ENCODE results near the gene MAX. TPM values are rescaled to one million over a fixed set of nuclear protein-coding genes. Genes with fewer than 3 reads are reported as not detected.

MAX gene
- total RNA-seq, 2 donors from 2014 or later = 105 to 139 TPM

DNA sequence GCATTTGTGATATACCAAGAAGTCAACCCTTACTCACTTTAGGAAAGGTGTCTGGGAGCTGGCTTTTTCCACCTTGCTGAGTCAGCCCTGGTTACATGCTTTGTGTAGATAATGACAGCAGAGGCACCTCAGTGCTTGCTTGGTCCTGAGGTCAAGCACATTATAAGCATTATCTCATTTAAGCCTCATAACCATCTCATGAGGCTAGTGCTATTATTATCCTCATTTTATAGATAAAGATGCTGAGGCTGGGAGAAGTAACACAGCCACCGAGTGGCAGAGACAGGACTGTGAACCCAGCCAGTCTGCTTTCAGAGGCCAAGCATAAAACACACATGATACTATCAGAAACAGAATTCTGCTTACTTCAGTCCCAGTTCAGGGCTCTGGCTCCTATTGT is 29.4 kb downstream of the MAX start:
- H3K27me3 Mint-ChIP-seq = no peaks in the 10 kb centered on the region
- H3K4me3 Mint-ChIP-seq = no peak overlapping the region
- H3K9me3 Mint-ChIP-seq = no peaks in the 10 kb centered on the region
- no peak for ATAC-seq (replicated peaks)
- H3K27ac Mint-ChIP-seq = peak overlapping the region; percentile 66
- H3K4me1 Mint-ChIP-seq = peaks cover 19% of the 10 kb centered on the region
- peaks cover 69% of the 10 kb centered on the region for H3K36me3 Mint-ChIP-seq (ENCODE audit: low read depth)

DNA sequence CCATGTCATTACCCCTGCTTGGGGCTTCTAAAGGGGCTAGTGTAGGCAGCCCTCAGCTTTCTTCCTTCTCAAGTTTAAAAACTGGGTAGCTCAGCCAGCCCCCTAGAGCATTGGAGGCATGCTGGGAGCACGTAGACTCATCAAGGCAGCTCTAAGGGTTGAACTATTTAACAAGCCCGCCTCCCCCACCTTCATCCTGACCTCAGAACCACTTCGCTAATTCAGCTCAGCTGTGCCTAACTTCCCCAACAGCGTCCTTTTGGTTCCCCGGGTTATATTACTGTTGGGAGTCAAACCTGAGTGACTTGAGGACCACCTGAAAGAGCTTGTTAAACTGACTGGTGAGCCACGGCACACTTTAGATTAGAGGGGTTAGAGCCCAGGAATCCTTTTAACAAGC is 30.1 kb downstream of the MAX start:
- Mint-ChIP-seq H3K27ac (peak overlapping the region; percentile 66), H3K36me3 (ENCODE audit: low read depth) (peaks cover 66% of the 10 kb centered on the region), H3K9me3 (no peaks in the 10 kb centered on the region)

DNA sequence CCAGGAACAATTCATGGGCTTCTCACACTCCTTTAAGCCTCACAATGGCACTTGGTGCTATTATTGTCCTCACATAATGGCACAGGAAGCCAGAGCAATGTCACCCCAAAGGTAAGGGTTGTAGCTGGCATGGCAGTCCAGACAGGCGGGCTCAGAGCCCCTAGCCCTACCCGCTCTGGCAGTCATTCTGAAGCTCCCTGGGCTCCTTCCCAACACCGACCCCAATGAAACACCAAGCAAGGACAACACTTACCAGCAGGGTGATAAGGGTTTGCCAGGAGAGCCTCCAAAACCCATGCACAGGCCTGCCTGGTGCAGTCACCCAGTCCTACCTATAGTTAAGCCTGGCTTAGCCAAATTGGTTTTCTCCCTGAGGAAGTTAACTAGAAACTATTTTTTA is 30.8 kb downstream of the MAX start:
- Mint-ChIP-seq H3K9me3 (no peaks in the 10 kb centered on the region), H3K4me1 (peaks cover 16% of the 10 kb centered on the region), H3K36me3 (ENCODE audit: low read depth) (peaks cover 67% of the 10 kb centered on the region), H3K27ac (no peak overlapping the region), H3K27me3 (no peaks in the 10 kb centered on the region), H3K4me3 (no peak overlapping the region)
- ATAC-seq (replicated peaks) = no peak

More for the DNA sequence above, 30.1 kb downstream of the MAX start:
- no peaks in the 10 kb centered on the region for H3K27me3 Mint-ChIP-seq
- H3K4me3 Mint-ChIP-seq = no peak overlapping the region
- H3K4me1 Mint-ChIP-seq = peaks cover 19% of the 10 kb centered on the region
- no peak for ATAC-seq (replicated peaks)

DNA sequence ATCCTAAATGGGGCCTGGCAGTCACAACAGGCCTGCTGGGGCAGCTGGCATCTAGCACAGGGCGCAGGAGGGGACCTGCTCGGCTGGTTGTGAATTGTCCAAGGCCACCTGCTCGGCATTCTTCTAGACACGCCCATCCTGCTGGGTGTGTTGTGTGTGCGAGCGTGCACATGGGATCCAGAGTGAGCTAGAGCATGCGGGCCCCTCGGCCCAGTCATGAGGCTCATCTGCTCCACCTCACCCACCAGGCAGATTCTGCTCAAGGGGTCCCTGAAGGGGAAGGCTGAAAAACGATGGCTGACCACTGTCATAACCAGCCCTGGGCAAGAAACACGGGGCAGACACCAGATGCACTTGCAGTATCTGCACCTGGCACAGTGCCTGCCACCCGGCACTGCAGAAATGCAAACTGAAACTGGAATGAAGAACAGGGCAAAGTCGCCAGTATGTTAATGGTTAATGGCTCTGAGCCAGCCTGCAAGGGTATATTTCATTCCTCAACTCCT is 31.8 kb downstream of the MAX start:
- Mint-ChIP-seq H3K27ac (no peak overlapping the region), H3K27me3 (no peaks in the 10 kb centered on the region), H3K4me3 (no peak overlapping the region), H3K36me3 (ENCODE audit: low read depth) (peaks cover 67% of the 10 kb centered on the region), H3K9me3 (no peaks in the 10 kb centered on the region), H3K4me1 (peaks cover 14% of the 10 kb centered on the region)
- no peak for ATAC-seq (replicated peaks)

DNA sequence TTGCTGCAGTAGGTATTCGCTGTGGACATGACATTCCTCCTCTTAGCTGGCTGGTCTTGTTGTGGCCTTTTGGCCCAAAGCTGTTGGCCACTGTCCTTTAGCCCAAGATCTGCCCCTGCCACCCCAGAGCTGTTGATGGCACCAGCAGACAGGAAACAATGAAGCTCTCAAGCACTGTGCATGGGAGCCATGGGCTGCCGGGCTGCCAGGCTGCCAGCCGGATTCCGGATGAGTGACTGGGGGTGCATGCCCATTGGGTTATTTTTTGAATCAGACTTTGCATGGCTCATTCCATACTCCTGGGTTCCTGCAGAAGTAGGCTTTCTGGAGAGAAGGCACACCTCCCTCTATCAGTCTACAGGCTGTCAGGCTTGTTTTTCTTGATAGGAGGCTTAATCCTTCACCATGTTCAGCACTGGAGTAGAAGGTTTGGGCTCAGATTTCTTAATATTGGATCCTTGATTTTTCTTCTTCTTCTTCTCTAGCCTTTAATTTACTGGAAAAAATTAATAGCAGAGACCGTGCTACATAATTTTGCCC is 32.4 kb downstream of the MAX start:
- H3K36me3 Mint-ChIP-seq (ENCODE audit: low read depth) = peaks cover 67% of the 10 kb centered on the region
- H3K4me1 Mint-ChIP-seq = peaks cover 8% of the 10 kb centered on the region
- no peaks in the 10 kb centered on the region for H3K9me3 Mint-ChIP-seq
- no peak for ATAC-seq (replicated peaks)
- H3K4me3 Mint-ChIP-seq = no peak overlapping the region
- H3K27me3 Mint-ChIP-seq = no peaks in the 10 kb centered on the region
- no peak overlapping the region for H3K27ac Mint-ChIP-seq

DNA sequence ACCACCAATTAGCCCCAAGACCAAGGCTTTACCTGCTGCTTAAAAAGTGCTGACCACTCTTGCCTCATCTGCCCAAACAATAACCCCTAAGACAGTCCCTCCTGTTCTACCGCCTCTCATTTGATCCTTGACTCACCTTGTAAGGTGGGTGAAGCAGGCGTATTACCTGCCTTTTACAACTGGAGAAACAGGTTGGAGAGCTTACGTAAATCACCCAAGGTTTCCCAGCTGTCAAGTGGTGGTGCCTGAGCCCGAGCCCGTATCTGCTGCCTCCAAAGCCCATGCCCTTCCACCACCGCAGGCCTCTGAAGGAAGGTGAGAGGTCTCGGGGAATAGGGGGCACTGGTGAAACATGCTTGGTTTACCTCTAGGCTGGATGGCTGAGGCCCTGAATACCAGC is 36.6 kb downstream of the MAX start:
- H3K27me3 Mint-ChIP-seq = no peaks in the 10 kb centered on the region
- peaks cover 82% of the 10 kb centered on the region for H3K36me3 Mint-ChIP-seq (ENCODE audit: low read depth)
- no peak overlapping the region for H3K4me3 Mint-ChIP-seq
- H3K27ac Mint-ChIP-seq = no peak overlapping the region
- no peaks in the 10 kb centered on the region for H3K4me1 Mint-ChIP-seq
- ATAC-seq (replicated peaks) = no peak
- no peaks in the 10 kb centered on the region for H3K9me3 Mint-ChIP-seq

DNA sequence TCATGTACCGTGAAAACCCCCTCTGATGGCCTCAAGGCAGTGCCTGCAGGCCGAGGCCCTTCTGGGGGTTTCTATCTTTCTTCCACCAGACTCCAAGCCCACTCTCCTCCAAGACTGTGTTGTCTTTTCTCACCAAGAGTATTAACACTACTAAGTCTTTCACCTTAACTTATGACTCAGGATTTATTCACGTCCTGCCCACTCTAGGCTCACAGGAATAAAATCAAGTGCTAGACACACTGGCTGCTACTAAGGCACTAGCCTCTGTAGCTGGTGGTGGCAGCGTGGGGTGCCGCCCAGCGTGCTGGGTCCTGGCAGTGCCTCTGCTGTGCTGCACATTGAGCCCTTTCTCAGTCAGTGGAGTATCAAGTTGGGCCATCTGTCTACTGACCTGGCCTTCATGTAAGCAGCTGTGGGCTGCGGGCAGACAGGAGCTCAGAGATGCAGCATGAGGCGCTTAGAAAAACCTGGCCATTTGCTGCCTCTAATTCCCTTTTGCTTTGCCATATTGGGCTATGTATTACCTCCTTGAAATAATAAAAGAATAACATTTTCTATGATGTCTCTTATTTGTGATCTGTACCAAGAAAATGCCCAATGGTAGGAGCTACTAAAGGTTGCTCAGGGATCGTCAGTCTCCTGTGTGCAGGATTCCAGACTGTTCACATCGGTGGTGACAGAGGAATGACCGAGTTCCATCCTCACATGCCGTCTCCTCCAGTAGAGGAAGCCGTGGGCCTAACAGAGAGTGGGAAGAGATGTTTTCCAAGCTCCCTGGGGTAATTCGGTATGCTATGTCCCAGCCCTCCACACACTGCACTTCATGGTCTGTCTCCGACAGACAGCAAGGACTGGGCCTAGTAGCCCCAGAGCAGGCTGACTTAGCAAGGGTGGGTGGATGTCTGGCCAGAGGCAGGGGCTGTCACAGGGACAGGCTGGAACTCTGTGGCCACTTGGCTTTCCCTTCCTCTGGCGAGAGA is 39.9 kb downstream of the MAX start:
- ATAC-seq (replicated peaks) = peak; percentile 19
- Mint-ChIP-seq H3K27me3 (no peaks in the 10 kb centered on the region), H3K36me3 (ENCODE audit: low read depth) (peaks cover 93% of the 10 kb centered on the region), H3K4me3 (no peak overlapping the region), H3K4me1 (no peaks in the 10 kb centered on the region), H3K27ac (peak overlapping the region; percentile 43), H3K9me3 (no peaks in the 10 kb centered on the region)

DNA sequence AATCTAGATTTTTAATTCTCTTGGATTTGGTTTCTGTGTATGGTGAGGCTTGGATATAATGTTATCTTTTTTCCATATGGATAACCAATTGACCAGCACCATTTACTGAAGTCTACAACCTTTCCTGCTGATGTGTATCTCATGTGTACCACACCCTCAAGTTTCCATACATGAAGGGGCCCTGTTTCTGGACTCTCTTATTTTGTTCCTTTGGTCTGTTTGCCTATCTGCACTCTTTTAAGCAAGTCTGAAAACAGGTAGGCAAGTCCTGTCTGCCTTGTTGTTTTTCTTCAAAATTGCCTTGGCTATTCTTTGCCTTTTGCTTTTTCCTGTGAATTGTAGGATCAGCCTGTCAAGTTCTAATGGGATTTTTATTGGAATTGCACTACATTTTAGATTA is 44.6 kb downstream of the MAX start:
- peak overlapping the region; percentile 30 for H3K27ac Mint-ChIP-seq
- ATAC-seq (replicated peaks) = no peak

DNA sequence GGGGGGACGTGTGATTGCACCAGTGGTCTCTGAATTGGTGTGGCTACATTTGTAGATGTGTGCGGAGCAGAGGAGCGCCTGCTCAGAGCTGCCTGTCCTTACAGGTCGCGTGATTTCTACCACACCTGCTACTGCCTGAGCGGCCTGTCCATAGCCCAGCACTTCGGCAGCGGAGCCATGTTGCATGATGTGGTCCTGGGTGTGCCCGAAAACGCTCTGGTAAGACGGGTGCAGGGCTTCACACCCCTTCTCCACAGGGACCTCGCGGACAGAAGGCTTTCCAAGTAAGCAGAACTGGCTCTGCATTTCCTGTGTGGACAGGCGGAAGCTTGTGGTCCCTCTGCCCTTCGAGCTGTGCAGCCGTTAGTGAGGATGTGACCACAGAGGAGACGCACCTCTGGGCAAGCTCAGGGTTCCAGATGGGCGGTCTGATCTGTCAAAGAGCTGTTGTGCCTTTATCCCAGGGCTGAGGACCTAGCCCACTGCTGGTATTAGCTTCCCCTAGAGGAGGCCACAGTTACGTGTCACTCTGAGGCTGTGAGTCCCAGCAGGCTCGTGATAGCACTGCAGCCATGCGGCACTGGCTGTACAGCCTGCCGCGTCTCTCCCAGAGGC is 47.7 kb downstream of the MAX start:
- no peak for ATAC-seq (replicated peaks)
- Mint-ChIP-seq H3K4me1 (no peaks in the 10 kb centered on the region), H3K27me3 (no peaks in the 10 kb centered on the region), H3K9me3 (no peaks in the 10 kb centered on the region), H3K27ac (peak overlapping the region; percentile 46), H3K4me3 (no peak overlapping the region), H3K36me3 (ENCODE audit: low read depth) (peaks cover 73% of the 10 kb centered on the region)

More for the DNA sequence above, 44.6 kb downstream of the MAX start:
- Mint-ChIP-seq H3K9me3 (no peaks in the 10 kb centered on the region), H3K36me3 (ENCODE audit: low read depth) (peaks cover 87% of the 10 kb centered on the region), H3K4me3 (no peak overlapping the region), H3K4me1 (no peaks in the 10 kb centered on the region), H3K27me3 (no peaks in the 10 kb centered on the region)

DNA sequence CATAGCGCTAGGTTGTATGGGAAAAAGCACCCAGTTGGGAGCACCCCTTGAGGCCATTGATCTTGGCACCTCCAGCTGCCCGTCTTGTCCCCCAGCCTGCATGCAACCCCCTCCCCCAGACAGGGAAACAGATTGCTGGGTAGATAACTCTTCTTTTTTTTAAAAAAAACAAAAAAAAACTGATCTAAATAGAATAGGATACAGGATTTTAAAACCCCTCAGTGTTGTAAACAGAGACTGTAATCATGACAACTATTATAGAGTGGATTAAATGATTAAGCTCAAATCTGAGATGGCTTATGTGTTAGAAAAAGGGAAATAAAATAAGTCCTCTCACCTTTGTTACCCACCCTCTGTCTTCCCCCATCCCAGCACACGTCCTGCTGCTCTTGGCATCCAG is 48.9 kb downstream of the MAX start:
- H3K9me3 Mint-ChIP-seq = no peaks in the 10 kb centered on the region
- no peaks in the 10 kb centered on the region for H3K27me3 Mint-ChIP-seq
- H3K36me3 Mint-ChIP-seq (ENCODE audit: low read depth) = peaks cover 68% of the 10 kb centered on the region
- no peak overlapping the region for H3K27ac Mint-ChIP-seq
- no peak for ATAC-seq (replicated peaks)
- no peaks in the 10 kb centered on the region for H3K4me1 Mint-ChIP-seq
- no peak overlapping the region for H3K4me3 Mint-ChIP-seq

DNA sequence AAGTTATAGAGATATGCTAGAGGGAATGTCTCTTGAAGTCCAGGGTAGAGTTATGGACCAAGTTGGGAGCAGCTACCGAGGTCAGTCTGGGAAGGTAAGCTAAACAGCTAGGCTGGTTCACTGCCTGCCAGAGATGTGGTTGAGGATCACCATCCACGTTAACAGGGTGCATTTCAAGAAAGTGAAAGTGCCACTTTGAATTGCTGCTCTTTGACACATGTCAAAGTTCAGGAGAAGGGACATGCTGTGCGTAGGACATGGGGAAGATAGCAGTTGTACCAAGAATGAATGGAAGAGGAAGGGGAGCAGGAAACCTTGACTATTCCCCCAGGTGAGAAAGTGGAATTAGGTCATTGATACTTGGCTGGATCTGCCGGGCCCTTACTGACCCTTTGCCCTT is 49.5 kb downstream of the MAX start:
- Mint-ChIP-seq H3K27ac (peak overlapping the region; percentile 60), H3K36me3 (ENCODE audit: low read depth) (peaks cover 68% of the 10 kb centered on the region), H3K4me1 (peaks cover under 1% of the 10 kb centered on the region), H3K4me3 (no peak overlapping the region), H3K27me3 (no peaks in the 10 kb centered on the region), H3K9me3 (no peaks in the 10 kb centered on the region)
- ATAC-seq (replicated peaks) = no peak

DNA sequence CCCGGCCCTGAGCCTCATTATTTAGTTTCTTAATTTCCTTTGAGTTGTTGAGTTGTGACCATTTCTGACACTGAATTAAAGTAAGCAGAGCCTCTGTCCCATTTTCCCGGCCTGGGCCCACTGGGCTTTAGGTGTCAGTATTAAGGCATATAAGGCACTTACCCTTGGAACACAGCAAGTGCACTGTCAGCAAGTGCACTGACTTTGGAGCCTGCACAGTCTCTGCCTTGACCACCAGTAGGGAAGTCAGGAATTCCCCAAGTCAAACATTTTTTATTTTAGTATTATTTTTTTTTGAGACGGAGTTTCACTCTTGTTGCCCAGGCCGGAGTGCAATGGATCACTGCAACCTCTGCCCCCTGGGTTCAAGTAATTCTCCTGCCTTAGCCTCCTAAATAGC is 56.6 kb downstream of the MAX start:
- no peaks in the 10 kb centered on the region for H3K9me3 Mint-ChIP-seq
- no peak for ATAC-seq (replicated peaks)
- peaks cover 75% of the 10 kb centered on the region for H3K36me3 Mint-ChIP-seq (ENCODE audit: low read depth)
- no peak overlapping the region for H3K27ac Mint-ChIP-seq
- peaks cover 9% of the 10 kb centered on the region for H3K4me1 Mint-ChIP-seq
- no peaks in the 10 kb centered on the region for H3K27me3 Mint-ChIP-seq
- no peak overlapping the region for H3K4me3 Mint-ChIP-seq

DNA sequence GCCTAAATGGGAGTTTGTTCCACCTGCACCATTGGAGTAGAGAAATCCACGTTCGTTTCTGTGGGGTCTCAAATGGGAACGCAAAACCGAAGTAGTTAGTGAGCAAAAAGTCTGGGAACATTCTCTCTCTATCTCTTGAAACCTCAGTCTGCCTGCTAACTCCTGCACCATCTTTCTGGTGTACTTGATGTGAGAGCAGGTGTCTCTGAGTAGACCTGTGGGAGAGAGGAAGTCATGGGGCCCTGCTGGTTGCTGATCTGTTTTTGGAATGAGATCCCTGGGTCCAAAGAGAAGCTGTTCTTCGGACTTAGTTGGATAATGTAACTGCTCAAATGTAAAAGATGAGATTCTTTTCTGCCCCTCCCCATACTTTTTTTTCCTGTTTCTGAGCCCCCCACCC is 57.3 kb downstream of the MAX start:
- no peak for ATAC-seq (replicated peaks)
- Mint-ChIP-seq H3K9me3 (no peaks in the 10 kb centered on the region), H3K4me1 (peaks cover 9% of the 10 kb centered on the region), H3K27ac (no peak overlapping the region), H3K36me3 (ENCODE audit: low read depth) (peaks cover 78% of the 10 kb centered on the region), H3K27me3 (no peaks in the 10 kb centered on the region), H3K4me3 (no peak overlapping the region)

DNA sequence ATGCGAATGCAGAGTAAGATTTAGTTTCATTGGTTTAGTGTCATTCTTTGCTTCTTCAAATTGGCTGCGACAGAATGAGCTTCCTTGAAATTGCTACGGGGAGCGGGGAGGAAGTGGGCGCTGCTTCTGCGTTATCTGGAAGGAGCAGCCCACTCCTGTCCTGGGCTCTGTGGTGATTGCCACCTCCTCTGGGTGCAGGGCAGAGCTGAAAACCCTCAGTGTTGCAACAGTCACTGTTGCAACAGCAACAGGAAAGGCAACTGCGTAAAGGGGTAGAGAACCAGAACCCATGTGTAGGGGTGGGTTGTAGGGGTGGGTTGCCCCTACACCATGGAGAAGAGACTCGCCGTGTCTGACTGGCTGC is 57.7 kb downstream of the MAX start:
- no peaks in the 10 kb centered on the region for H3K9me3 Mint-ChIP-seq
- H3K27ac Mint-ChIP-seq = no peak overlapping the region
- no peak for ATAC-seq (replicated peaks)
- no peaks in the 10 kb centered on the region for H3K27me3 Mint-ChIP-seq
- no peak overlapping the region for H3K4me3 Mint-ChIP-seq
- peaks cover 78% of the 10 kb centered on the region for H3K36me3 Mint-ChIP-seq (ENCODE audit: low read depth)
- H3K4me1 Mint-ChIP-seq = peaks cover 9% of the 10 kb centered on the region
